ENCODE measurements around the gene SRGAP2C. TPM values are rescaled to one million over a fixed set of nuclear protein-coding genes. Genes with fewer than 3 reads are reported as not detected.
"Not testable (repeated sequence)": the region's sequence is repeated elsewhere in the genome, so short reads cannot be mapped to it uniquely, and the experiment has no call there.

SRGAP2C gene
- total and polyA plus RNA-seq, 2 of the 13 experiments (the other 11 are each of a cell fraction or from before 2014, with no cell fraction given) = 6.9 to 8.4 TPM

DNA sequence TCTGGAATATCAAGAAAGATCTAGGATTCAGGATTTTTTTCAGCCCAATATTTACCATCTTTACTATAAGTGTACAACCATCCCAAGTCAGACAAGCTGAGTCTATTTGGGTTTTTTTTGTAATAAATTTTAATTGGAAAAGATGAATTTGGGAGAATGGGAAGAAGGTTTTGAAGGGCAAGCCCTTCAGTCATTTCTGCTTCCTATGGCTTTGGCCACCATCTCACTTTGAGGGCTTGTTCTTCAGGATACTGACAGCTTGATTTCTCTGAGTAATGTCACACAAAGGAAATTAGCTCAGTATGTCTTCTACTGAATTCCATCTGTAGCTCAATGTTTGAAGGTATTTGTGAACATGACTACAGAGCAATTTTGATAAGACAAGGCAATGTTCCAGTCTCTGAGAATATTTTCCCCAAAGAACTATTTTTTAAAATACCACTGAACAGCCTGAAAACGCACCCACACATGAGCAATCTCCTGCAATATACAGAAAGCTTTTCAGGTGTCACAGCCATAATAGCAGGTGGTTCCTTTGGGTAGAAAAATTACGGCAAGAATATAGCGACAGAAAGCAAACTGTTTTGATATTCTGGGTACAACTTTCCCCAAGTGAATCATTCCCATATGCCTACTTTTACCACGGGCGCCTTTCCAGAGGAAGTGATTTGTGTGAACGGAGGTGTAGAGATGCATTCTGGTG, 23.4 kb upstream of the SRGAP2C start:
- H3K36me3 ChIP-seq (replicated peaks in 1 of 2; ENCODE audit: control insufficient read depth in 1 of 2, insufficient read depth in 2 of 2, low read length in 2 of 2); H3K4me1 ChIP-seq (ENCODE audit: insufficient read depth, low read length); in situ Hi-C loops (cut with HindIII; ENCODE audit: extremely low pct_ligation_motif_present, low pct_unique_long_range_greater_than_20kb); H4K20me1 ChIP-seq (ENCODE audit: insufficient read depth, low read length); H3K4me3 ChIP-seq (replicated peaks in 1 of 3; ENCODE audit: insufficient read depth in 1 of 3, low read depth in 2 of 3, low read length in 3 of 3); H2AFZ ChIP-seq (ENCODE audit: low read length); POLR2A ChIA-PET; DNase-seq (ENCODE audit: low spot score); H3K4me2 ChIP-seq (ENCODE audit: low read depth, low read length); CTCF ChIA-PET (ENCODE audit: low intra/inter-chr PET ratio, low total read pairs); H3K79me2 ChIP-seq (ENCODE audit: insufficient read depth, low read length); intact Hi-C loops (cut with micrococcal nuclease; ENCODE audit: unreplicated experiment); FAIRE-seq; H3K27ac ChIP-seq (ENCODE audit: extremely low read length, insufficient read depth, low read length); BruUV-seq (replicated peaks); H3K9me3 ChIP-seq (ENCODE audit: low read length); H3K27me3 ChIP-seq (ENCODE audit: control insufficient read depth in 1 of 2, insufficient read depth in 2 of 2, low read length in 2 of 2); ATAC-seq; H3K9ac ChIP-seq (ENCODE audit: insufficient read depth, low read depth, low read length): not testable (repeated sequence)
- 96% methylated on average over 3 of the region's 6 CpGs for WGBS (ENCODE audit: low lambda C conversion rate)

DNA sequence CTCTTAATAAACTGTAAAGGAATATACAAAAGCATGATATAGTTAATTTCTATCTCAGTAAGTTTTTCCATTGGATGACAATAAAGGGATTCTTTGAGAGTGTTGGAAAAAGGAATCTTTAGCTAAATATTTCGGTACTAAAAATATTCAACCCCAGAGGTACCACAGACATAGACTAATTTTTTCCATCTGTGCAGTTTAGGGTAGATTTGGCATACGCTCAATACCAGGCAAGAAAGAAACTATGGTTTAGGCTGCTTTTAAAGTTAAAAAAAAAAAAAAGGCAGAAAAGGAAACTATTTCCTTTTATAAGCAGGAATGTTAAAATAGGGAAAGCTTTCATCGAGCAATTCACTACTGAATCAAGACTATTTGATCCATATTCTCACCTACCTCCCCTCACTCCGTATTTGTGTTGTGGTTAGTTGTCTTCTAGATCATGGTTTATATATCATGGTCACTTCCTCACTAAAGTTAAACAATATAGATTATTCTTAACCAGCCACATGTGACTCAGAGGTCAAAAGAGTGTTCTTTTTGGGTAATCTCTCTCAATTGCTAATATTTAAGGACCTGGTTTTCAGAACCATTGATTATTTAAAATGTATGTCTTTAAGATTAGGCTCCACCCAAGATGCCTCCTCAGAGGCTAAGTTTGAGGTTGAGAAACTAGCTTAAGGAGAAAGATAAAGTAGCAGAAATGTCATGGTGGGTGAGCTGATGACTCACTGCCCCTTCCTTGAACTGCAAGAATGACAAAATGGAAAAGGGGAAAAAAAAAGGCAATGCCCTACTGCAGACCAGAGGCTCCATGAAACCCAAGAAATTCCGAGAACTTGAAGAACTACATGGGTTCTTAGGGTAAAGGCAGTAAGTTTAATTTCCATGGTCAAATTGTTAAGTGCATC, 20.7 kb upstream of the SRGAP2C start:
- H3K4me2 ChIP-seq (ENCODE audit: low read depth, low read length); intact Hi-C loops (cut with micrococcal nuclease; ENCODE audit: unreplicated experiment); in situ Hi-C loops (cut with HindIII; ENCODE audit: extremely low pct_ligation_motif_present, low pct_unique_long_range_greater_than_20kb); DNase-seq (ENCODE audit: low spot score); H3K27ac ChIP-seq (ENCODE audit: extremely low read length, insufficient read depth, low read length); H3K4me1 ChIP-seq (ENCODE audit: insufficient read depth, low read length); H3K36me3 ChIP-seq (replicated peaks in 1 of 2; ENCODE audit: control insufficient read depth in 1 of 2, insufficient read depth in 2 of 2, low read length in 2 of 2); CTCF ChIA-PET (ENCODE audit: low intra/inter-chr PET ratio, low total read pairs); H4K20me1 ChIP-seq (ENCODE audit: insufficient read depth, low read length); H2AFZ ChIP-seq (ENCODE audit: low read length); H3K27me3 ChIP-seq (ENCODE audit: control insufficient read depth in 1 of 2, insufficient read depth in 2 of 2, low read length in 2 of 2); BruUV-seq (replicated peaks); POLR2A ChIA-PET; ATAC-seq; H3K9ac ChIP-seq (ENCODE audit: insufficient read depth, low read depth, low read length); H3K9me3 ChIP-seq (ENCODE audit: low read length); H3K79me2 ChIP-seq (ENCODE audit: insufficient read depth, low read length); H3K4me3 ChIP-seq (replicated peaks in 1 of 3; ENCODE audit: insufficient read depth in 1 of 3, low read depth in 2 of 3, low read length in 3 of 3); FAIRE-seq: not testable (repeated sequence)
- 98% methylated on average over 3 of the region's 5 CpGs for WGBS (ENCODE audit: low lambda C conversion rate)

DNA sequence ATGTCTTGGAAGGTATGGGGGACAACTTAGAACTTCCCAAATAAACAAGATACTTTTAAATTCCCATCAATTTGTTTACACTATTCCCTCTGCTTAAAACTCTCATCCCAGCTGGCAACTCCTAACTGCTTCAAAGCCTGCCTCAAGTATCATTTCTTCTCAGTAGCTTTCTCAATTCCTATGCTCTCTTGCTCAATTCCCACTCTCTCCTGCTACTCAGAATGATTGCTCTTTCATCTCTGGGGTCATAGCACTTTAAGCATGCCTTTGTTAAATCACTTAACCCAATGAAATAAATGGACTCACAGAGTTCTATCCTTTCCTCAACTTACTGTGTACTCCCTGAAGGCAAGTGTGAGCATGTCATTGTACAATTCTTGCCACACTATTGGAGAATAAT, 19.5 kb upstream of the SRGAP2C start:
- BruUV-seq (replicated peaks); H2AFZ ChIP-seq (ENCODE audit: low read length); ATAC-seq; H3K4me1 ChIP-seq (ENCODE audit: insufficient read depth, low read length); H3K4me3 ChIP-seq (replicated peaks in 1 of 3; ENCODE audit: insufficient read depth in 1 of 3, low read depth in 2 of 3, low read length in 3 of 3); H3K9me3 ChIP-seq (ENCODE audit: low read length); POLR2A ChIA-PET; H3K4me2 ChIP-seq (ENCODE audit: low read depth, low read length); DNase-seq (ENCODE audit: low spot score); H3K27ac ChIP-seq (ENCODE audit: extremely low read length, insufficient read depth, low read length); FAIRE-seq; CTCF ChIA-PET (ENCODE audit: low intra/inter-chr PET ratio, low total read pairs); H3K36me3 ChIP-seq (replicated peaks in 1 of 2; ENCODE audit: control insufficient read depth in 1 of 2, insufficient read depth in 2 of 2, low read length in 2 of 2); in situ Hi-C loops (cut with HindIII; ENCODE audit: extremely low pct_ligation_motif_present, low pct_unique_long_range_greater_than_20kb); intact Hi-C loops (cut with micrococcal nuclease; ENCODE audit: unreplicated experiment); H3K27me3 ChIP-seq (ENCODE audit: control insufficient read depth in 1 of 2, insufficient read depth in 2 of 2, low read length in 2 of 2); H4K20me1 ChIP-seq (ENCODE audit: insufficient read depth, low read length); H3K79me2 ChIP-seq (ENCODE audit: insufficient read depth, low read length); H3K9ac ChIP-seq (ENCODE audit: insufficient read depth, low read depth, low read length): not testable (repeated sequence)

DNA sequence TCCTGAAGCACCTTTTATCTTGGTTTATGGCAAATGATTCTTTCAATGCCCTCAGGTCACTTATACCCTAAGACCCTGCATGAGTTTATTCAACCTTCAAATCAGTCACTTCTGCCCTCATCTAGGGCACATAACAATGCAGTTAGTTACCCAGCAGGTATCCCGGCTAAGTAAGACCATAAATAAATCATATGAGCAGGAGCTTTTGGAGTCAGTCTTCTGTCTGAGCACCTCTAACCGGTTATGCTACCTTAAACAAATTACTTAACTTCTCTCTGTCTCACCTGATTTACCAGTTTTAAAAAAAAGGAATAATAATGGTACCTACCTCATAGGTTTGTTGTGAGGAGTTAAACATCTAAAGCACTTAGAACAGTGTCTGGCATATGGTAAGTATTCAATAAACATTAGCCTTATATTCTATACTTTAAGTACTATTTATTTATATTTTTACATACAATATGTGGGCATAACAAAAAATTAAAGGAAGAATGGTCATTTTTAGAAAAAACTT, 17.5 kb upstream of the SRGAP2C start:
- WGBS (ENCODE audit: low lambda C conversion rate) = 100% methylated on average over 2 of the region's 2 CpGs
- H3K9ac ChIP-seq (ENCODE audit: insufficient read depth, low read depth, low read length); DNase-seq (ENCODE audit: low spot score); POLR2A ChIA-PET; in situ Hi-C loops (cut with HindIII; ENCODE audit: extremely low pct_ligation_motif_present, low pct_unique_long_range_greater_than_20kb); H4K20me1 ChIP-seq (ENCODE audit: insufficient read depth, low read length); H3K9me3 ChIP-seq (ENCODE audit: low read length); H3K27ac ChIP-seq (ENCODE audit: extremely low read length, insufficient read depth, low read length); H3K36me3 ChIP-seq (replicated peaks in 1 of 2; ENCODE audit: control insufficient read depth in 1 of 2, insufficient read depth in 2 of 2, low read length in 2 of 2); CTCF ChIA-PET (ENCODE audit: low intra/inter-chr PET ratio, low total read pairs); H3K79me2 ChIP-seq (ENCODE audit: insufficient read depth, low read length); H3K4me2 ChIP-seq (ENCODE audit: low read depth, low read length); H3K27me3 ChIP-seq (ENCODE audit: control insufficient read depth in 1 of 2, insufficient read depth in 2 of 2, low read length in 2 of 2); intact Hi-C loops (cut with micrococcal nuclease; ENCODE audit: unreplicated experiment); H3K4me3 ChIP-seq (replicated peaks in 1 of 3; ENCODE audit: insufficient read depth in 1 of 3, low read depth in 2 of 3, low read length in 3 of 3); H2AFZ ChIP-seq (ENCODE audit: low read length); ATAC-seq; FAIRE-seq; H3K4me1 ChIP-seq (ENCODE audit: insufficient read depth, low read length); BruUV-seq (replicated peaks): not testable (repeated sequence)
